ENCODE results near the gene VTI1A. TPM values are rescaled to one million over a fixed set of nuclear protein-coding genes. Genes with fewer than 3 reads are reported as not detected.

VTI1A gene
- total RNA-seq, 2 donors from 2014 or later: 35.2 to 46.9 TPM

DNA sequence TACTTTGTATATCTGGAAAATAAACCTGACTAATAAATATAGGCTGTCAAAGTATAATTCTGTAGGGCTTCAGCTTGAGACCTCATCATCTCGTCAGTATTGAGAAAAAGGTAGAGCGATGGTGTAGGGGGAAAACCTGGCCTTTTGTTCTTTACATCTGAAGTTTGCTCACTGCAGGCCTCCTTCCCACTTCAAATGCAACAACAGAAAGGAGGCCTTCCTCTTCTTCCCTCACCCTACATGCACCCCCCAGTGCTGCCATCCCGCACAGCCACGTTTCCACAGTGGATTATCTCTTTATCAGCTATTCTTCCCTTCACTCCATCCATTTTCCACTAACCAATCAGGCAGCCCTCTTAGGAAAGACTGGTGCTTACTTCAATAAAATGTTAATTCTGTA, 112.3 kb downstream of the VTI1A start:
- Mint-ChIP-seq H3K27me3 (no peaks in the 10 kb centered on the region), H3K9me3 (no peaks in the 10 kb centered on the region), H3K27ac (no peak overlapping the region), H3K36me3 (ENCODE audit: low read depth) (no peaks in the 10 kb centered on the region), H3K4me1 (no peaks in the 10 kb centered on the region), H3K4me3 (no peak overlapping the region)
- ATAC-seq (replicated peaks): no peak

DNA sequence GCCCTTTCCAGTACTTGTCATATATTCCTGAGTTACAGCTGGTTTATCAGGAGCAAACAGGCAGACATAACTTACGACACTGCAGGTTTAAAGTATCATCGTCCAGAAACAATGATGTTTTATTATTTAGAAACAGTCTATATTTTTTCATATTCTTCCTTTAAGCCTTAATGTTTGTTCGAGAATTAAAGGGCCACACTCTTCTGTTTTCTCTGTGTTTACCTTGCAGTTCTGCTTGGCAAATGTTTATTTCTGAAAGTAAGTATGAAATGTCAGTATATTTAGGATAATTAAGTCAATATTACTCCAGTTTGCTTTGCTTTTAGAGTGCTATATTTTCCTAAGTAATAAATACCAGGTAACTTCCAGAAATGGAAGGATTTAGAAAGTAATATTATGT, 115.1 kb downstream of the VTI1A start:
- H3K4me1 Mint-ChIP-seq: no peaks in the 10 kb centered on the region
- no peaks in the 10 kb centered on the region for H3K9me3 Mint-ChIP-seq
- H3K4me3 Mint-ChIP-seq: no peak overlapping the region
- H3K36me3 Mint-ChIP-seq (ENCODE audit: low read depth): no peaks in the 10 kb centered on the region
- no peak overlapping the region for H3K27ac Mint-ChIP-seq
- no peak for ATAC-seq (replicated peaks)
- H3K27me3 Mint-ChIP-seq: no peaks in the 10 kb centered on the region

DNA sequence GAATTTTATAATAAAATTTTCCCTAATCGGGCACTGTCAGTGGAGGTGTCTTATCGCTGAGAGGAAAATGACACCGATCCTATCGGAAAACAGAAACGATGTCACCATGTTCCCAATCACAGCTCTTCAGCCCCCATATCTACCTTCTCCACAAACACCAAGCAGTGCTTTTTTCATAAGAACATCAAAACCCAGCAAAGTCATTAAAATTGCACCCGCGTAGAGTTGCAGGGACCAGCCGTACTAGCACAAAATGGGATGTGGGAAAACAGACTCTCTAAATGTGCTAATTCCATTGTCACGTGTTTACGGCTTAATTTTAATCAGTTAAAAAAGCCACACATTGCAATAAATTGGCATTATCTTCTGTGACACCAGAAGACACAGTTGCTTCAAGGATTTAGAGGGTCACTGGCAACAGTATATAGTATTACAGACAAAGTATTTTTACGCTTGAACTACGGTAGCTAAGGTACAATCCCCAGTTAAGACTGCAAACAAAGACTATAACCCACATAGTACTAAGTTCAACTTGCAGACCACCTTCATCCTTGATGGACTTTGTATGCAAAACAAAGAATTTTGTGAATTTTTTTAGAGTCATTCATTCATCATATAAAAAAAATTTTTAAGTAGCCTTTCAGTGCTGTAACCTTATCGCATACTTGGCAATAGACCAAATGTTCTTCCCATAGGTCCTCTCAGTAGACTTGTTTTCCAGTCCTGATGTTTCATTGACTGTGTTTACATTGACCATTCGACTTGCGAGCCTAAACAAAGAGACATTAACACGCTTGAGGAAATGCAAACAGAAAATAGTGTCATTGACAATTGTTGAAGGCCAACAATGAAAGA, 116.0 kb downstream of the VTI1A start:
- Mint-ChIP-seq H3K27ac (no peak overlapping the region), H3K4me1 (no peaks in the 10 kb centered on the region), H3K9me3 (no peaks in the 10 kb centered on the region), H3K4me3 (no peak overlapping the region), H3K27me3 (no peaks in the 10 kb centered on the region), H3K36me3 (ENCODE audit: low read depth) (no peaks in the 10 kb centered on the region)
- no peak for ATAC-seq (replicated peaks)

DNA sequence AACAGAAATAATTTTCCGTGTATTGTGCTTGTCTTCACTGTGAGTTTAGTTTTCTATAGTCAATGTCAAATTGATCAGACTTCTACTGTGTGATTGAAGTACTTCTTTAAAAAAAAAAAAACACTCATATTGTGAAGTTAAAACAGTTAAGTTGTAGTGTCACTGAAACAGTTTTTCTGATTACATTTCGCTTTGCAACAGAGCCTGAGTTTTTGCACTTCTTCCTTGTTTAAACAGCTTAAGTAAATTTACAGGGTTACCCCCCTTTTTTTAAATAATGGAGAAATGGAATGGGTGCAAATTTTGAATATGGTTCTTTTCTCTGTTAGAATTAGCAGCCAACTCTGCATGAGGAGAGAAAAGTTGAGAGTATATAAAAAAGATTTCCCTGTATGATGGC, 117.3 kb downstream of the VTI1A start:
- Mint-ChIP-seq H3K27me3 (no peaks in the 10 kb centered on the region), H3K4me3 (no peak overlapping the region), H3K9me3 (no peaks in the 10 kb centered on the region), H3K27ac (no peak overlapping the region), H3K4me1 (no peaks in the 10 kb centered on the region), H3K36me3 (ENCODE audit: low read depth) (no peaks in the 10 kb centered on the region)
- no peak for ATAC-seq (replicated peaks)

DNA sequence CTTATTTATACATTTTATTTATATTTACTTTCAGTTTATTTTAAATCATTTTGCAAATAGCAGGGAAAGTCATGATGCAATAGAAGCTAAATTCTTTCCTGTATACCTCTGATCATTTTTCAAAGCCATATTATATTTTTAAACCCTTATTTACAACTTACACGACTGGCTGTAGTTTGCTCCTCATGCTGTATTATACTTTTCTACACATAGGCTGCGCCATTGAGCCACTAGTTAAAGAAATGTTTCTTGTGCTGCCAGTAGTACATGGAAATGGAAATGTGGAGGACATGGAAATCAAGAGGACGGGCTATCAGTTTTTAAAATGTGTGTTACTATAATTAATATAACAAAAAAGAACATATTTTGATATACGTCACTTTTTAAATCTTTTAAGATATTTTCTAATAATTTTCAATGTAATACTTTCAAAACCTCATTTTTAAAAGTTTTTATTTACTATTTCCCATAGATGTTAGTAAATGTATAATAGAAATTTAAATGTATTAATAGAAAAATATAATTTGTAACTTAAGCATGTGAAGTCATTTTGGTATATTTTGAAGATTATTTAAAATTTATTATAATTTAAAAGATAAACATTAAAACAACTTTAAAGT, 118.5 kb downstream of the VTI1A start:
- H3K27me3 Mint-ChIP-seq: no peaks in the 10 kb centered on the region
- H3K27ac Mint-ChIP-seq: no peak overlapping the region
- H3K4me1 Mint-ChIP-seq: no peaks in the 10 kb centered on the region
- ATAC-seq (replicated peaks): no peak
- no peak overlapping the region for H3K4me3 Mint-ChIP-seq
- no peaks in the 10 kb centered on the region for H3K9me3 Mint-ChIP-seq
- H3K36me3 Mint-ChIP-seq (ENCODE audit: low read depth): no peaks in the 10 kb centered on the region

DNA sequence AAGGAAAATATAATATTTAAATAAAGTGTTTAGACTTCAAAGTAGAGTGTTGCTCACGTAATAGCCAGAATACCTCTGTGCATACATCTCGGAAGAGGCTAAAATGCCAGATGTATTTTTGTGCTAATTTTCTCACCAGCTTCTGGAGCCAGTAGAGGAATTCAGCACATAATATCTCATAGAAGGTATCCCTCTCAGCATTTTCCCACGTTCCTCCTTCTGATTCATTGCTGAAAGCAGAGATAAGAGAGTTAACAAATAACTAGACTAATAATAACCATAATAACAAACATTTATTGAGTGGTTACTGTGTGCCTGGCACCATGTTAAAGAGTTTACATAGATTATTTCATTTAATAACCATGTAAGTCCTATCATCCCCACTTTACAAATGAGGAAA, 123.6 kb downstream of the VTI1A start:
- peaks cover 3% of the 10 kb centered on the region for H3K9me3 Mint-ChIP-seq
- no peaks in the 10 kb centered on the region for H3K36me3 Mint-ChIP-seq (ENCODE audit: low read depth)
- H3K27me3 Mint-ChIP-seq: no peaks in the 10 kb centered on the region
- ATAC-seq (replicated peaks): no peak
- no peak overlapping the region for H3K27ac Mint-ChIP-seq
- H3K4me3 Mint-ChIP-seq: no peak overlapping the region
- H3K4me1 Mint-ChIP-seq: no peaks in the 10 kb centered on the region

DNA sequence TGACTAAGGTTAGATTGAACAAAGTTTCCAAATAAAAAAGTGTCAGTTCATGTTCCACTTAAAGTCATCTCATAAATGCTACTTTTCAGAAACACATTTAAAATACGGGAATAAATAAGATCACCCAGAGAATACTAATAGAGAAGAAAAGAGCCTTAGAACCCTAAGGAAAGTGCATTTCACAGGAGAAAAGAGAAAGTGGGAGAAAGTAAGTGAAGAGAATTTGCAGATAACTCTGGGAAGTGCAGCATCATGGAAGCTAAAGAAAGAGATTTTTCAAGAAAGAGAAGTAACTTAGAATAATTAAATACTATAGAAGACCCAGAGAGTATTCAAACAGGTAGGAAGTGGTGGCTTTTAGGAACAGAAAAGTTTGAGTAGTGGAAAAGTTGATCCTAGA, 132.6 kb downstream of the VTI1A start:
- Mint-ChIP-seq H3K4me1 (no peaks in the 10 kb centered on the region), H3K27ac (no peak overlapping the region), H3K9me3 (no peaks in the 10 kb centered on the region), H3K4me3 (no peak overlapping the region), H3K36me3 (ENCODE audit: low read depth) (peaks cover 18% of the 10 kb centered on the region), H3K27me3 (no peaks in the 10 kb centered on the region)
- no peak for ATAC-seq (replicated peaks)

DNA sequence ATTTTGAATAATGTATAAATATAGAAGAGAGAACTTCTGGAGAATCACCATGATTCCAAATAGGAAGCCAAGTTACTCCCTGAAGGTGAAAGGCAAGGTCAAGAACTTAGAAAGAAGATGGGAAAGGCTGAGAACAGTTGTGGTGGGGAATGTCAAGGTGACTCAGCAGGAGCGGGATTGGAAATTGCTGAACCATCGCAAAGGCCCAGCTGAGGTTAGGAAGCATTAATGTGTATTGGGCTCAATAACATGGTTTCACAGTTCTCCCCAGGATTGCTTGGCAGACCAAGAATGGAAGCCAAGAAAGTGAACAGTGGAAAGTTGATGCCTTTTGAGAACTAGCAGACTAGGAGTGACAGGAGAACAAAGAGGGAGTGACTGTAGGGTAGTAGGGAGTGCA, 133.3 kb downstream of the VTI1A start:
- Mint-ChIP-seq H3K36me3 (ENCODE audit: low read depth) (peaks cover 24% of the 10 kb centered on the region), H3K27me3 (no peaks in the 10 kb centered on the region), H3K4me3 (no peak overlapping the region), H3K9me3 (no peaks in the 10 kb centered on the region), H3K27ac (no peak overlapping the region), H3K4me1 (no peaks in the 10 kb centered on the region)
- ATAC-seq (replicated peaks): no peak

DNA sequence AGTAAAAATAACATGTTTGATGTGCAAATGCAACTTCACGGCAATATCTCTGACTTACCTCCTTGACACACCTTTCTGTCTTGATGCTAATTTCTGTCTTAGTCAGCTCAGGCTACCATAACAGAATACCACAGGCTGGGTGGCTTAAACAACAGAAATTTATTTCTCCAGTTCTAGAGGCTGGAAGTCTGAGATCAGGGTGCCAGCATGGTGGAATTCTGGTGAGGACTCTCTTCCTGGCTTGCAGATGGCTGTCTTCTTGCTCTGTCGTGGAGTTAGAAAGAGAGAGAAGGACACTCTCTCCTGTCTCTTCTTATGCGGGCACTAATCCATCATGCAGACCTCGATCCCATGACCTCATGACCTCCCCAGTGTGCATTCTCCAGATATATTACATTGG, 134.9 kb downstream of the VTI1A start:
- Mint-ChIP-seq H3K27me3 (no peaks in the 10 kb centered on the region), H3K4me1 (no peaks in the 10 kb centered on the region), H3K27ac (no peak overlapping the region), H3K9me3 (no peaks in the 10 kb centered on the region), H3K36me3 (ENCODE audit: low read depth) (peaks cover 26% of the 10 kb centered on the region), H3K4me3 (no peak overlapping the region)
- ATAC-seq (replicated peaks): no peak

DNA sequence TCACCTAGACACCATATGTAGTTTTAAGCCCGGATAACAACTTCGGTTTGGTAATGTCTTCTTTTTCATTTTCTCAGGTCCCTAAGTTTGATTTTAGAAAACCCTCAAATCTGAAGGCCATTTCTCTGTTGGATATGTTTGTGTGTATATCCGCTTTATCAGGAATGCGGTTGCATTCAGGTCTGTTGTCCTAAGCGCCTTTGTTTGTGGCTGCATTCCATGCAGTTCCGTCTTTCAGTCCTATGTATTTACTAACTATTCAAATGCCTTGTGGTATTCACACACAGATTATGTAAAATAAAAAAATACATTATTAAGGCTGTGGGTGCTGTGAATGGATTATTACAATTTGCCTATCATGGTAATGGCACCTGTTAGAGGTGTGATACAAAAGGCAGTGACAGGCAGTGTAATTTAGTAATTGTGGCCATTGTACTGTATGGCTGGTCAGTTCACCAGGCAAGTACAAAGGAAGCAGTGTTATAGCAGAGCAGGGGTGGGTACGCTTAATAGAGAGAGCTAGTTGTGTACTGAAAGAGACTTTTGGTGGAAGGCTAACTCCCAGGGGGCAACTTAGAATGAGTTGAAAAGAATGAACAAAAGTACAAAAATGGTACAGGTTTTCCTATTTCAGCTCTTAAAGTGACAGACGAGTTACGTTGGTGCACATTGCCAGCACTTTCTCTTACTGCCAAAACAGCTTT, 136.4 kb downstream of the VTI1A start:
- no peak for ATAC-seq (replicated peaks)
- H3K36me3 Mint-ChIP-seq (ENCODE audit: low read depth): peaks cover 22% of the 10 kb centered on the region
- H3K27me3 Mint-ChIP-seq: no peaks in the 10 kb centered on the region
- no peaks in the 10 kb centered on the region for H3K4me1 Mint-ChIP-seq
- H3K27ac Mint-ChIP-seq: no peak overlapping the region
- H3K4me3 Mint-ChIP-seq: no peak overlapping the region
- H3K9me3 Mint-ChIP-seq: no peaks in the 10 kb centered on the region

DNA sequence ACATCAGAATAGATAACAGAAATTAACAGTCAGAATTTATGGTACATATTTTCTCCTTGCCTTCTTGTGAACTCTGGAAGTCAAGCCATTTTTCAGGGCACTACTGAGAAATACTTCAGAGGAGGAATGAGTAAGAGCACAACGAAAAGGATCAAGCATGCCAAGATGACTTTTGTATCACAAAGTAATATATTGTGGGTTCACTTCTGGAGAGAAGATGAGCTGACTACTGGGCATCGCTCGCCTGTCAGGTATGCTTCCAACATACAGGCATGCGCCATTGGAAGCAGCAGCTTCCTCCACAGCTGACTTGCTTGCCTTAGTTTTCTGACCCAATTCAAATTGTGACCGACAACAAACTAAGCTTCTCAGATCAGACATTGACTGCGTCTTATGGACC, 137.3 kb downstream of the VTI1A start:
- Mint-ChIP-seq H3K27ac (no peak overlapping the region), H3K4me3 (no peak overlapping the region), H3K4me1 (no peaks in the 10 kb centered on the region), H3K36me3 (ENCODE audit: low read depth) (peaks cover 22% of the 10 kb centered on the region), H3K27me3 (no peaks in the 10 kb centered on the region), H3K9me3 (no peaks in the 10 kb centered on the region)
- no peak for ATAC-seq (replicated peaks)

DNA sequence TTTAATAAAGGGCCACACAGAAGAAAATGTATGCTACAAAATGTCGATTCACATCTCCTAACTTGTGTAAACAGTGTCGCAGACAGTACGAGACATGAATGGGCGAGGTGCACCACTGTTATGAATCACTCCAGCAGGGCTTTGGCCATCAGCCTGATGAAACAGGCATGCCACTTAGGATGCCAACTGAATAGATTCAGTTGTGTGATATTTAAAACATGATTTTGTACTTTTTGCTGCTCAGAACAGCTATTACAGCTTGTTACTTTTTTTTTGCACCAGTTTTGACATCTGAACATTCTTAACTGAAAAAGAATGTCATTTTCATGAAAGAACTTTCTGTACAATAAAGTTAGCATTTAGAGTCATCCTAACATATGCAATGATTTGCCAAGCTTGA, 138.1 kb downstream of the VTI1A start:
- peaks cover 13% of the 10 kb centered on the region for H3K36me3 Mint-ChIP-seq (ENCODE audit: low read depth)
- ATAC-seq (replicated peaks): no peak
- H3K4me3 Mint-ChIP-seq: no peak overlapping the region
- H3K27me3 Mint-ChIP-seq: no peaks in the 10 kb centered on the region
- H3K27ac Mint-ChIP-seq: no peak overlapping the region
- H3K4me1 Mint-ChIP-seq: no peaks in the 10 kb centered on the region
- no peaks in the 10 kb centered on the region for H3K9me3 Mint-ChIP-seq

DNA sequence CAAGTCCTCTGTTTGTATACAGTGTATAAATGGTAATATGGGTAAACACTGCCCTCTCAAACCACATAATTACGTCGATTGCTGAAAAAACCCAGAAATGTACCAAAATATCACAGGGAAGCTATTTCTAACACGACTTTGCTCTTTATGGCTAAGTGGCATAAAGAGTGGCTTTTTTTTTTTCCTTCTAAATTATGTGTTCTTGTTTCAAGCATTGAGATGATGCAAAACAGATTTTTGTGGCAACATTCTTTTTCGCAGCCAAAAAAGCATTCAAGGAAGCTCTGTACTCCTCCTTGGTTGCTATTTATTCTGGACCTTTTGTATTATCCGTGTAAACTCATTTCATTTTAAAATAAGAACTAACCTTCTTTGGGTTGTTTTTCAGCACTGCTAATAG, 138.9 kb downstream of the VTI1A start:
- H3K4me1 Mint-ChIP-seq: no peaks in the 10 kb centered on the region
- no peak overlapping the region for H3K4me3 Mint-ChIP-seq
- H3K27ac Mint-ChIP-seq: no peak overlapping the region
- ATAC-seq (replicated peaks): no peak
- peaks cover 9% of the 10 kb centered on the region for H3K36me3 Mint-ChIP-seq (ENCODE audit: low read depth)
- H3K9me3 Mint-ChIP-seq: no peaks in the 10 kb centered on the region
- no peaks in the 10 kb centered on the region for H3K27me3 Mint-ChIP-seq

DNA sequence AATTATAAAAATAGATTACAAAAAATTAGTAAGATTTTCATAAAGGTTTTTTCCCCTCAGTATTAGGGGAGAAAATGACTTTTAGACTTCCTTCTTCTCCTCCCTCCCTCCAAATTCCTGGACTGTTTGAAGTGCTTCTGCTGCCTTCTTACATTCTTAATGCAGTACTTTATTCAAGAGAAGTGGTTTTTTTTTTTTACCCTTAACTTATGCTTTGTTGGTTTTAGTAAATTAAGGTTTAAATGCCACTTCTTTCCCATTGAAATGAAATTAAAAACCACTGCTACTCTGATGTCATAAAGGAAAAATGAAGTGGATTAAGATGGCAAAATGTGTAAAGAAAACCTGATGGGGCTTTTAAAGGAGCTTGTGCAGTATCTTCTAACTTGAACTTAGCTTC, 140.7 kb downstream of the VTI1A start:
- H3K27me3 Mint-ChIP-seq: no peaks in the 10 kb centered on the region
- H3K27ac Mint-ChIP-seq: no peak overlapping the region
- H3K4me1 Mint-ChIP-seq: no peaks in the 10 kb centered on the region
- no peak for ATAC-seq (replicated peaks)
- H3K36me3 Mint-ChIP-seq (ENCODE audit: low read depth): peaks cover 9% of the 10 kb centered on the region
- no peaks in the 10 kb centered on the region for H3K9me3 Mint-ChIP-seq
- H3K4me3 Mint-ChIP-seq: no peak overlapping the region

Measured in activated T-helper 17 cell treated with anti-CD3 and anti-CD28 coated beads, Interleukin-2, amount 50 U/mL, for 72 hours (primary cell).